Thyroid gland (tissue), 4 donors: ENCODE results near the gene ADAM12. TPM values are rescaled to one million over a fixed set of nuclear protein-coding genes. Genes with fewer than 3 reads are reported as not detected.

Experiments used
- DNase-seq, 2 donors: peaks; one replicate each; pipeline ENCODE4 v3.0.0-alpha.2; 2019
- H3K27ac ChIP-seq, 3 donors: fragments of 200-600 bp; sonication (generic); 1 replicate in 2 of 3; 2 replicates in 1 of 3; pipeline ENCODE4 v1.5.1; 2016 to 2019; ENCODE audit warnings: mild to moderate bottlenecking in 1 of 3, moderate library complexity in 1 of 3
- H3K27me3 ChIP-seq: fragments of 200-600 bp; sonication (generic); one replicate; pipeline ENCODE4 v1.5.1; 2019
- H3K36me3 ChIP-seq, 2 donors: fragments of 200-600 bp; sonication (generic); one replicate each; pipeline ENCODE4 v1.5.1; 2016 to 2019
- H3K4me1 ChIP-seq, 2 donors: fragments of 200-600 bp; sonication (generic); one replicate each; pipeline ENCODE4 v1.5.1; 2017 to 2019
- H3K4me3 ChIP-seq, 3 donors: fragments of 200-600 bp; sonication (generic); replicated peaks in 1 of 3; 1 replicate in 2 of 3; 2 replicates in 1 of 3; pipeline ENCODE4 v1.5.1; 2016; ENCODE audit warnings: mild to moderate bottlenecking in 1 of 3
- H3K9me3 ChIP-seq: fragments of 200-600 bp; sonication (generic); one replicate; pipeline ENCODE4 v1.5.1; 2017
- CTCF ChIP-seq, 6 experiments: fragments of 200-600 bp in 3 of 6; fragments of 450-650 bp in 3 of 6; sonication (generic) in 3 of 6; IDR thresholded peaks; one replicate each; pipeline ENCODE4 v1.5.1; 2016 to 2019; ENCODE audit warnings: antibody characterized with exemption in 6 of 6, mild to moderate bottlenecking in 2 of 6, inconsistent platforms in 1 of 6, moderate library complexity in 1 of 6
- POLR2A ChIP-seq, 2 donors: fragments of 450-650 bp; IDR thresholded peaks; one replicate each; pipeline ENCODE4 v1.6.1; 2017; ENCODE audit warnings: antibody characterized with exemption in 2 of 2, mild to moderate bottlenecking in 2 of 2, moderate library complexity in 1 of 2
- WGBS, 2 donors: methylation state at CpG; one replicate each; pipeline ENCODE4 v1.1.5; 2017; 5-methylcytosine and 5-hydroxymethylcytosine counted together
- intact Hi-C: fragments of 100-400 bp; cut with DNase I; formaldehyde crosslinking; loops from one replicate; pipeline ENCODE4 v1.15.1; 2023
- total RNA-seq, 4 donors: library from RNA; depleted of rRNA; stranded (reverse); fragments of >200 nt; gene quantifications; one replicate each; pipeline ENCODE4 v1.2.3, GENCODE V29; 2016

Gene ADAM12
- total RNA-seq, 4 donors from 2014 or later = 0.20 to 0.94 (median 0.63) TPM

GRCh38 chr10:126242397-126243260, 145.6 kb downstream of the ADAM12 start:
- no peak overlapping the region for H3K27ac ChIP-seq
- TF ChIP-seq POLR2A (IDR thresholded peaks at IDR 0.05) (no peak), CTCF (IDR thresholded peaks at IDR 0.05) (no peak)
- intact Hi-C loops = no loop called here
- 74 to 80% methylated on average over 12 to 13 of the region's 13 CpGs for WGBS, 2 donors
- H3K36me3 ChIP-seq = no peaks in the 10 kb centered on the region
- peaks cover 0 to 1% of the 10 kb centered on the region in 2 donors for H3K4me1 ChIP-seq
- H3K27me3 ChIP-seq = no peaks in the 10 kb centered on the region
- H3K9me3 ChIP-seq = no peaks in the 10 kb centered on the region
- DNase-seq = no peak
- no peak overlapping the region for H3K4me3 ChIP-seq

DNA sequence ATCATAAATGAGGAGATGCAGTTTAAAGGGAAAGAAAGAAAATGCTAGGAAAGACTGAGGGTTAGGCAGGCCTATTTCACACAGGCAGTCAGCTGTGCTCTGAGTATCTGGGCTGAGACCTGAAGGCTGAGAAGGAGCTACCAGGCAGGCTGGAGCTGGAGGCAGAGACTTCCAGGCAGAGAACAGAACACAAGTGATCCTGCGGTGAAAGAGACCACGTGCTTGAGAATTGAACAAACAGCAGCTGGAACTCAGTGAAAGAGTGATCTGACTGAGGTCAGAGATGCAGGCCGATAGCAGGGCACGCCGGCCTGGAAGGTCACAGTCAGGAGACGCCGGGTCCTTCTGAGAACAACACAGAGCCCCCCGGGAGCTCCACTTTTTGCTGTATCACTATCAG, 147.8 kb downstream of the ADAM12 start:
- peak; percentile 32 to 52 for DNase-seq
- Histone ChIP-seq H3K27me3 (no peaks in the 10 kb centered on the region), H3K27ac (no peak overlapping the region), H3K36me3 (no peaks in the 10 kb centered on the region), H3K9me3 (no peaks in the 10 kb centered on the region), H3K4me3 (no peak overlapping the region), H3K4me1 (no peaks in the 10 kb centered on the region)
- intact Hi-C loops = no loop called here
- TF ChIP-seq POLR2A (IDR thresholded peaks at IDR 0.05) (no peak), CTCF (IDR thresholded peaks at IDR 0.05) (no peak)
- 72 to 74% methylated on average over 8 of the region's 8 CpGs for WGBS, 2 donors

DNA sequence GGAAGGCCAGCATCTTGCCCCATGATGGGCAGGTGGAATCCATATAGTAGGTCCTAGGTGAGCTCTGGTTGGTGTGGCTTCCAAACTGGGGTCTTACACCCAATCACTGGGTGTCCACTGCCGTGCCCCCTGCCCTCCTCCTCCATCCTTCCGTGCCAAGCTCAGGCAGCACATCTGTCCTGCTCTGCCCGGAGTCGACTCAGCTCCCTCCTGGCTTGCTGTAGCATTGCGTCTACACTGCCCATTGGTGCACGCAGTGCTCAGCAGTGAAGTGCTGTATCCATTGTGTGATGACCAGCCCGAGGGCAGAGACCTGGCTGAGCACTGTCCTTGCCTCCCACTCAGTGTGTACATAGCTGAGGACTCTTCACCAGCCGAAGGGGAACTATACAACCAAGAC, 148.4 kb downstream of the ADAM12 start:
- Histone ChIP-seq H3K36me3 (no peaks in the 10 kb centered on the region), H3K27ac (no peak overlapping the region), H3K4me3 (no peak overlapping the region), H3K27me3 (no peaks in the 10 kb centered on the region), H3K4me1 (no peaks in the 10 kb centered on the region), H3K9me3 (no peaks in the 10 kb centered on the region)
- WGBS, 2 donors = 50 to 71% methylated on average over 5 to 8 of the region's 8 CpGs
- intact Hi-C loops = no loop called here
- no peak for TF ChIP-seq CTCF (IDR thresholded peaks at IDR 0.05)
- no peak for TF ChIP-seq POLR2A (IDR thresholded peaks at IDR 0.05)
- peak; percentile 18 to 44 for DNase-seq

DNA sequence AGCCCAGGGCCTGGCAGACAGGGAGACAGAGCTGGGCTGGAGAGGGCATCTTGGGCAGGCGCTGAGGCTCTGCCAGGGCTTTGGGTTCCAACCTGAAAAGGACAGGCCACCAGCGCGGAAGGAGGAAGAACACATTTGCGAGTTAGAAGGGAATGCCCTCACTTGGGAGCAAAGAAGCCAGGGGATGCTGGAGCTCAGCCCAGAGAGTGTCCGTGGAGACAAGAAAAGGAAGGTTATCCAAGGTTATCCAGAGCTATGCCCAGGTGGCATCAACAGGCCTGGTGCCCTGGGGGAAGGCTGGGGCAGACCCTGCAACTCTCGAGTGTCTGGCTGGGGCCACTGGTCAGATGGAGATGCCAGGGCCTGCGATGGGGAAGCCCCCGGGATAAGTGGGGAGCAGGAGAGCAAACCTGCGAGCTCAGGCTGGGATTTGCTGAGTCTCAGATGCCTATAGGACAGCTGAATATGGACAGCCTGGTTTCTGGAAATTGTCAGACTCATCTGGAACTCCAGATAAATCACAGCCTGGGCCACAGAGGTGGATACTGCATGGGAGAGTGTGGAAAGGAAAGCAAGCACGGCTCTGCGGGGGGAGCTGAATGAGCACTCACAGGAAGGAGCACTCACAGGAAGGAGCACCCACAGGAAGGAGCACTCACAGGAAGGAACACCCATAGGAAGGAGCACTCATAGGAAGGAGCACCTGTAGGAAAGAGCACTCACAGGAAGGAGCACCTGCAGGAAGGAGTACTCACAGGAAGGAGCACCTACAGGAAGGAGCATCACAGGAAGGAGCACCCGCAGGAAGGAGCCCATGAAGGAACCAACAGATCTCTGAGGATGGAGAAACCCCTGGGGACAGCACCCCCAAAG, 152.1 kb downstream of the ADAM12 start:
- Histone ChIP-seq H3K9me3 (no peaks in the 10 kb centered on the region), H3K27me3 (no peaks in the 10 kb centered on the region), H3K4me3 (no peak overlapping the region), H3K27ac (no peak overlapping the region), H3K4me1 (no peaks in the 10 kb centered on the region), H3K36me3 (no peaks in the 10 kb centered on the region)
- intact Hi-C loops = no loop called here
- TF ChIP-seq CTCF (IDR thresholded peaks at IDR 0.05) (no peak), POLR2A (IDR thresholded peaks at IDR 0.05) (no peak)
- DNase-seq = no peak
- WGBS, 2 donors = 89% methylated on average over 12 of the region's 12 CpGs
